OCI-LY7 (cell line): ENCODE data around the gene PLAAT1. TPM values are rescaled to one million over a fixed set of nuclear protein-coding genes. Genes with fewer than 3 reads are reported as not detected.

Source experiments
- BruUV-seq: library from RNA; stranded (reverse); fragments of 400-500 nt; replicated peaks from 2 replicates; lab custom pipeline; 2021; lab: Mats Ljungman, UMichigan
- CTCF ChIA-PET: fragments of 300-600 bp; sonication (Branson Sonifier 250); formaldehyde crosslinking; loops from one replicate; lab custom pipeline; 2022; ENCODE audit warnings: antibody characterized with exemption; ENCODE audit not compliant: unreplicated experiment; lab: Charles Lee
- POLR2A ChIA-PET: fragments of 300-600 bp; sonication (Branson Sonifier 250); formaldehyde crosslinking; loops from one replicate; lab custom pipeline; 2022; ENCODE audit warnings: antibody characterized with exemption; lab: Charles Lee
- DNase-seq: peaks from one replicate; pipeline ENCODE4 v3.0.0-alpha.2; 2015; ENCODE audit warnings: low spot score
- H2AFZ ChIP-seq: fragments of 200-600 bp; sonication (generic), shearing (Covaris generic); 2 replicates; pipeline ENCODE4 v1.6.1; 2014; ENCODE audit warnings: mild to moderate bottlenecking, antibody characterized with exemption, low read length, moderate library complexity
- H3K27ac ChIP-seq: fragments of 200-600 bp; sonication (generic); 2 replicates; pipeline ENCODE4 v1.5.1; 2014; ENCODE audit warnings: mixed run types, low read depth, mild to moderate bottlenecking, moderate library complexity, low read length, inconsistent platforms; ENCODE audit not compliant: poor library complexity, severe bottlenecking
- H3K36me3 ChIP-seq: fragments of 200-600 bp; sonication (generic); 2 replicates; pipeline ENCODE4 v1.6.1; 2014; ENCODE audit warnings: mild to moderate bottlenecking, antibody characterized with exemption, low read length, moderate library complexity, mixed read lengths; ENCODE audit not compliant: insufficient read depth
- H3K4me1 ChIP-seq: fragments of 200-600 bp; sonication (generic); 2 replicates; pipeline ENCODE4 v1.5.1; 2014; ENCODE audit warnings: mild to moderate bottlenecking, low read length; ENCODE audit not compliant: insufficient read depth, poor library complexity, severe bottlenecking
- H3K4me2 ChIP-seq: fragments of 200-600 bp; sonication (generic); 2 replicates; pipeline ENCODE4 v1.6.1; 2014; ENCODE audit warnings: mild to moderate bottlenecking, low read length
- H3K4me3 ChIP-seq: fragments of 200-600 bp; sonication (generic); 2 replicates; pipeline ENCODE4 v1.5.1; 2014; ENCODE audit warnings: mild to moderate bottlenecking, low read depth, low read length; ENCODE audit not compliant: poor library complexity, severe bottlenecking
- H3K79me2 ChIP-seq: fragments of 200-600 bp; sonication (generic); 2 replicates; pipeline ENCODE4 v1.6.1; 2016; ENCODE audit warnings: low read depth, mild to moderate bottlenecking, low read length, moderate library complexity, mixed read lengths; ENCODE audit not compliant: insufficient read depth
- H3K9me2 ChIP-seq: fragments of 200-600 bp; sonication (generic); 2 replicates; pipeline ENCODE4 v1.6.1; 2016; ENCODE audit warnings: mild to moderate bottlenecking, low read length, mixed read lengths; ENCODE audit not compliant: insufficient read depth
- H3K9me3 ChIP-seq: fragments of 200-600 bp; sonication (generic); 2 replicates; pipeline ENCODE4 v1.6.1; 2014; ENCODE audit warnings: mild to moderate bottlenecking, mixed run types, low read length, mixed read lengths
- H4K20me1 ChIP-seq: fragments of 200-600 bp; sonication (generic); 2 replicates; pipeline ENCODE4 v1.6.1; 2014; ENCODE audit warnings: mild to moderate bottlenecking, antibody characterized with exemption, low read length, moderate library complexity, mixed read lengths; ENCODE audit not compliant: insufficient read depth
- EZH2phosphoT487 ChIP-seq: fragments of 200-600 bp; sonication (generic); IDR thresholded peaks from 2 replicates; pipeline ENCODE4 v1.6.1; 2018; ENCODE audit warnings: low read depth, borderline replicate concordance, mild to moderate bottlenecking, mixed run types, antibody characterized with exemption, low read length, moderate library complexity, mixed read lengths
- intact Hi-C: fragments of 100-400 bp; cut with micrococcal nuclease; formaldehyde crosslinking; loops from one replicate; pipeline ENCODE4 v1.10.0; 2022; ENCODE audit not compliant: unreplicated experiment
- total RNA-seq, 2 experiments: library from RNA; depleted of rRNA in 1 of 2; stranded (reverse); fragments of >200 nt in 1 of 2; shearing (Covaris generic) in 1 of 2; gene quantifications; 2 replicates each; pipeline ENCODE4 v1.2.3, GENCODE V29; 2014 to 2022
- TF ChIP-seq, protein P1 (sequence below): fragments of 200-600 bp; sonication (generic); conservative IDR thresholded peaks from 2 replicates; pipeline ENCODE4 v1.5.1; 2014; ENCODE audit warnings: mild to moderate bottlenecking, antibody characterized with exemption, low read length, moderate library complexity, mixed read lengths

The PLAAT1 gene
- total RNA-seq, 2 experiments from 2014 or later: not detected

DNA sequence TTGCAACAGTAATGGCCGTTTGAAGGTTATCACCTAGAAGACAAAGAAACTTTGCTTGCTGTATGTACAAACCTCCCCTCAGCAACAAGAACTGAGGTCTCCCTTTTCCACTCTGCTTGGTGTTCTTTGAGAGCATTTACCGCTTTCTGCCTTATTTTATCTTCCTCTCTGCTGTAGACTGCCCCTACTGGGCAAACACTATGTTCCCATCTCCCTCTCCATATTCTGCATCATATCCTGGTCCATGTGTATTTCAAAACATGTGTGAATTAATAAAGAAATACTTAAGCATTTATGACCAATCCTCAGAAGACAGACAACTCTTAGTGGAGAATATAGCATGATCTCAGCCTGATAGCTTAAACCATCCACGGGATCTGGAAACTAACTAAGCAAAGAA is 73.1 kb downstream of the PLAAT1 start:
- Histone ChIP-seq H3K4me3 (no peak overlapping the region), H3K27ac (no peak overlapping the region), H3K9me3 (no peaks in the 10 kb centered on the region), H3K4me1 (no peaks in the 10 kb centered on the region), H4K20me1 (no peaks in the 10 kb centered on the region), H2AFZ (no peak overlapping the region), H3K9me2 (no peaks in the 10 kb centered on the region), H3K4me2 (no peak overlapping the region), H3K36me3 (no peaks in the 10 kb centered on the region), H3K79me2 (no peaks in the 10 kb centered on the region)
- ChIA-PET POLR2A (no interaction called here), CTCF (no interaction called here)
- intact Hi-C loops: no loop called here
- no peak for DNase-seq
- no TSS peak for BruUV-seq
- no peak for TF ChIP-seq EZH2phosphoT487
- TF ChIP-seq, protein P1, sequence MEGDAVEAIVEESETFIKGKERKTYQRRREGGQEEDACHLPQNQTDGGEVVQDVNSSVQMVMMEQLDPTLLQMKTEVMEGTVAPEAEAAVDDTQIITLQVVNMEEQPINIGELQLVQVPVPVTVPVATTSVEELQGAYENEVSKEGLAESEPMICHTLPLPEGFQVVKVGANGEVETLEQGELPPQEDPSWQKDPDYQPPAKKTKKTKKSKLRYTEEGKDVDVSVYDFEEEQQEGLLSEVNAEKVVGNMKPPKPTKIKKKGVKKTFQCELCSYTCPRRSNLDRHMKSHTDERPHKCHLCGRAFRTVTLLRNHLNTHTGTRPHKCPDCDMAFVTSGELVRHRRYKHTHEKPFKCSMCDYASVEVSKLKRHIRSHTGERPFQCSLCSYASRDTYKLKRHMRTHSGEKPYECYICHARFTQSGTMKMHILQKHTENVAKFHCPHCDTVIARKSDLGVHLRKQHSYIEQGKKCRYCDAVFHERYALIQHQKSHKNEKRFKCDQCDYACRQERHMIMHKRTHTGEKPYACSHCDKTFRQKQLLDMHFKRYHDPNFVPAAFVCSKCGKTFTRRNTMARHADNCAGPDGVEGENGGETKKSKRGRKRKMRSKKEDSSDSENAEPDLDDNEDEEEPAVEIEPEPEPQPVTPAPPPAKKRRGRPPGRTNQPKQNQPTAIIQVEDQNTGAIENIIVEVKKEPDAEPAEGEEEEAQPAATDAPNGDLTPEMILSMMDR: peak; percentile 41; the same call in 1 of the 2 replicates

DNA sequence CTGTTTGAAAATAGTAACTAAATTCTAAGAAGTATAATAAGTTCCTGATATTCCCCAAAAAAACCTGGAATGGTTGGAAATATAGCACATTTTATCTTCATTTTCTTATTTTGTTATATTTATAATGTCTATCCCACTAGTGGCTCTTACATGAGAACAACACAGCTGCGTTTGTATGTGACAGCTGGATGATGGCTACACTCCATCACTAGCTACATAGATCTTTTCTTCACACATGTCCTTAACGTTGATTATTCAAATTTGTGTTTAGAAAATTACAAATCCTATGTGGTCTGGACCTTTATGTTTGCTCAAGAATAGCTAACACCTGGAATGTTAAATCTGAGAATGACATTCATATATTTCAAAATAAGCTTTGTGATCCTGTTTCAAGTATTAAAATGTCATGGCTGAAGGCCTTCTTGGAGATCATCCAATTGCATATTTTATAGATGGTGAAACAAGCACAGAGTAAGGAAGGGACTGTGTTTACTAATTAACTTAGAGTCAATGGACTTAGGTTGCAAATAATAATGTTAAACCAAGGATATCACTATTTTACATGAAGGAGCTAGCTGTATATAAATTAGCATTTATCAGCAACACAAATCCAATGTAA is 76.8 kb downstream of the PLAAT1 start:
- POLR2A ChIA-PET: interaction anchor here (0.6 to 0.8 kb wide), 6 partner anchors 10 to 995 kb away, joined by 3 to 4 read pairs (median 3); no protein-coding TSS in a partner anchor
- no peaks in the 10 kb centered on the region for H3K9me2 ChIP-seq
- no peaks in the 10 kb centered on the region for H3K9me3 ChIP-seq
- H3K79me2 ChIP-seq: no peaks in the 10 kb centered on the region
- TF ChIP-seq, protein P1: no peak
- TF ChIP-seq EZH2phosphoT487: no peak
- CTCF ChIA-PET: no interaction called here
- no peak overlapping the region for H2AFZ ChIP-seq
- no peak overlapping the region for H3K4me2 ChIP-seq
- no TSS peak for BruUV-seq
- no peaks in the 10 kb centered on the region for H3K36me3 ChIP-seq
- no peak overlapping the region for H3K4me3 ChIP-seq
- intact Hi-C loops: no loop called here
- no peak overlapping the region for H3K27ac ChIP-seq
- H4K20me1 ChIP-seq: no peaks in the 10 kb centered on the region
- H3K4me1 ChIP-seq: no peaks in the 10 kb centered on the region
- no peak for DNase-seq

Other genes starting within 250 kb of the PLAAT1 start
- not detected in 2 replicates for gene ATP13A5, start 137.5 kb downstream of the PLAAT1 start, total RNA-seq (2014; rRNA removed; shearing (Covaris generic))
- not detected in 2 replicates for gene ATP13A5, start 137.5 kb downstream of the PLAAT1 start, total RNA-seq (2022)